ENCODE data around the gene FAXDC2.
"Not testable (repeated sequence)": the region's sequence is repeated elsewhere in the genome, so short reads cannot be mapped to it uniquely, and the experiment has no call there.

The FAXDC2 gene

DNA sequence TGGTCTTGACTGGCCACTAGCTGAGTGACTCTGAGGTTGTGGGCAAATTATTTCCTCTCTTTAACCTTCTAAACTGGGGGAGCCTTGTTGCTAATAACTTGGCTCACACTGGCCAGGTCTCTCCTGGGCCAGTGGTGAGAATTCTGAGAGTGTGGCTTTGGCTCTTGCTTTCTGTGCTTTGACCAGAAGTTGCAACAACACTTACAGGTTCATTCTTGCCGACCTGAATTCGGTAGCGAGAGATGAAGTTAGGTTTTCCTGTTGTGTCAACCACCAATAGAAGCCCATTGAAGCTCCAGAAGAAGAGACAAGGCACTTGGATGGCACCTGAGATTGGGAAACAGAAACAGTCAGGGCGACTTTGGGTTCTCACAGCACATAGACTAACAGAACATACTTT lies 19.8 kb downstream of the FAXDC2 start:
- DNase-seq (ENCODE audit: low read depth in 2 of 3, low spot score in 2 of 3) = no peak

- DNase-seq (ENCODE audit: low read depth in 2 of 3, low spot score in 2 of 3) = no peak
These were observed 20.2 kb downstream of the FAXDC2 start for GRCh38 chr5:154830219-154830595.

DNA sequence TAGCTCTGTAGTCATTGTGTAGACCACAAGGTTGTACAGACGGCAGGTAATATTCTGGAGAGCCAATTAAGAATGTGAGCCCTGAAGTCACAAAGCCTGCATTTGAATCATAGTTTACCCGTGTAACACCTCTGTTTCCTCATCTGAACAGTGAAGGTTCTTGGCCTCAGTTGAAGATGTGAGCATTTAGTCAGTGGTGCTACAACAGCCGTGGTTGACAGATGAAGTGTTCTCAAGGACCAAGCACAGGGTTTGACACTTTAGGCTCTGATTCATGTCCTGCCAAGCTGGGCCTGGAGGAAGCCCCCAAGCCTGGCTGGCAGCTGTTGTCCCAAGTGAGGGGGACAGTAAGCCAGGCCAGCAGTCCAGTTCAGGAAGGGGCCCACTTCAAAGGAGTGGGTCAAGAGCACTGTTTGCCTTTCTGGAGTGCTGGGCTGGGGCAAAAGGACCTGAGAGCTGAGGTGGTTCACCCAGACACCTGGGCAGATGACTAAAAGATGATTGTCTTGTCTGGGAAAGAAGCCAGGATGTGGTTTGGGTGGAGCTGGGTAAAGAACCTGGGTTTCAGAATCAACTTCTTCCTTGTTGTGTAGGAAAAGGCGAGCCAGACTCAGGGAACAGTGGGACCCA lies 20.7 kb downstream of the FAXDC2 start:
- DNase-seq (ENCODE audit: low read depth in 2 of 3, low spot score in 2 of 3) = no peak

- DNase-seq (ENCODE audit: low read depth in 2 of 3, low spot score in 2 of 3) = no peak
These were observed 21.2 kb downstream of the FAXDC2 start for GRCh38 chr5:154829181-154829588.

DNA sequence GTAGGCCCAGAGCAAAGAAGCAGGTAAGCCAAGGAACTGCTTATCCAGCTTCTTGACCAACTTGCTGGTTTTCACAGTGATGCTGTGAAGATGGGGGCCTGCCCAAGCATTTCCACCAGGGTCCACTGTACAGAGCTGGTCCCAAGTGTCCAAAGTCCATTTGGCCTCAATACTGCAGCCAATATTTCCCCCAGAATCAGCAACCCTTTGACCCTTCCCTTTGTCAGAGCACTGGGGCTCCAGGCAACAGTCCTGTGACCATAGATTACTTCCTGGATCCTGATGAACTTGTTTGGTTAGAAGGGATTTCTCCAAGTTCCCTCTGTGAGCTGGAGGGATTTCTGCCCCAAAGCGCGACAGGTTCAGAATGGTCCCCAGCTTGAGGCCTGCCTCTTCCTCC lies 26.3 kb downstream of the FAXDC2 start:
- no peak for DNase-seq (ENCODE audit: low read depth in 2 of 3, low spot score in 2 of 3)

DNA sequence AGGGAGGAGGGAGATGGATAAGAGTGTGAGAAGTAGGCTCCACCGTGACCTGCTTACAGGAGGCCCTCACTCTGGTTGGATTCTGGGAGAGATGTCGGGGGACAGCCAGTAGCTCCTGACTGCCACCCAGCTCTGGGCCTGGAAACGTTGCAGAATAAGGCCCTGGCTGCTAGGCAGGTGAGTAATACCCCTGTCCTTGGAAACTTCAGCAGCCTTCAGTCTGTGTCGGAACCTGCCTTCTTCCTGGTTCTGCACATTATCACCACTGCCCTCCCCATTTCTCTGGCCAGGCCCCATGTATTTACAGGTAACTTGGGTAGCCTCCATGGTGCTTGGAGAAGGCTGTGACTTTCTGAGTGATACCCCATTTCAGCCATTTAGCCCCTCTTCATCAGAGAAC lies 26.8 kb downstream of the FAXDC2 start:
- no peak for DNase-seq (ENCODE audit: low read depth in 2 of 3, low spot score in 2 of 3)

- not testable (repeated sequence) for DNase-seq (ENCODE audit: low read depth in 2 of 3, low spot score in 2 of 3)
These were observed 27.5 kb downstream of the FAXDC2 start for GRCh38 chr5:154822896-154823295.

DNA sequence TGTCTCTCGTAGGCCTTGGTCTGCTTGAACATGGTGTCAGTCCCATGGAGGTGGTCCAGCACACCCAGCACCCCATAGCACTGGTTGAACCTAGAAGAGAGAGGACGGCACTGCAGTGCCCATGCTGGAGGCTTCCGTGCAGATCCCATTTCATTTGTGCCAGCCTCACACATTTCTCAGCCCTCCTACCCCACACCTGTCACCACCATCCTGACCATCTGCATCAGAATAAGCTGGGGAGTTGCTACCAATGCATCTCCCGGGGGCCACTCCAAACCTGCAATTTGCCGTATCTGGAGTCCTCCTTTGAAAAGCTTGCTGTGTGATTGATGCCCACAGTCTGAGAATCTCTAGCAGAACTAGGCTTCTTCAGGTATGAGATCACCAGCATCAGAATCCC lies 30.0 kb downstream of the FAXDC2 start:
- no peak for DNase-seq (ENCODE audit: low read depth in 2 of 3, low spot score in 2 of 3)

GRCh38 chr5:154819546-154819945 lies 30.9 kb downstream of the FAXDC2 start:
- DNase-seq (ENCODE audit: low read depth in 2 of 3, low spot score in 2 of 3) = no peak

- no peak for DNase-seq (ENCODE audit: low read depth in 2 of 3, low spot score in 2 of 3)
These were observed 31.8 kb downstream of the FAXDC2 start for GRCh38 chr5:154818471-154819116.

DNA sequence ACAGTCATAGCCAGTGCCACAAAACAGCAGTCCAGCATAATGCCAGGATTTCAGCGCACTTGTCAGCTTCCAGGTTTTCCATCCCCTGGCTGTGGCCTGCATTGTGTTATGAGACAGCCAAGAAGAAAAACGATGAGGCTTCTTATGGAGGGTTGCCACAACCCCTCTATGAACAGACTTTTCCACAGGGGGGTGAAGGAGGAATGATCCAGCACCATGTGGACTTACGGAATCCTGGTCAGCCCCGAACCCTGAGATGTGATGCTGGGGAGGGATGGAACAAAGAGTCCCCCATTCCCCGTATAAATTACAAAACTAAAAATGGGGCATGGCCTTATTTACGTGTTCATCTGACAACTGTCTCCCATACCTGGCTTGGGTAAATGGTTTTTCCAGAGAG lies 32.6 kb downstream of the FAXDC2 start:
- no peak for DNase-seq (ENCODE audit: low read depth in 2 of 3, low spot score in 2 of 3)

DNA sequence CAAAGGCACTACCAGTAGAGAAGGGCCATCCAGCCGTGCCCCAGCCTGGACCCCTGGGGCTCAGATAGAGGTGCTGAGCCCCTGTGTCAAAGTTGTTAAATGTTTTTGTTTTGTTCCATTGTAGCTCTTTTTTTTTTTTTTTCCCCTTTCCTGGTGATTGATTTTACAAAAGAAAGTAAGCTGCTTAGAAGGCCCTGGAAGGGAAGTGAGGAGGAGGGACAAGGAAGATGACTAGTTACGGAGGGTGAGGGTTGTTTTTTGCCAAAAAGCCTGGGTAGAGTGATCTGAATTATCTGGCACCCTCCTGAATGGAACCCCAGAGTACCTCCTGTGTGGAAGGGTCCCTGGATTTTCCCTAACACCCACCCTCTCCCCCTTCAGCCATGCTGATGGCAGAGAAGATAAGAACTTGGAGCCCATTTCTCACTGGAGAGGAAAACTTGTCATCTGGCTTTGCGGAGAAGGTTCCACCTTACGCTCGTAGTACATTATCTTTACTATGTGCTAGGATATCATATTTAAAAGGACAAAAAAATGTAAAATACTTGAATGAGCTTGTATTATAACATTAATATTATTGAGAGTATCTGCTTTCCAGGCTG lies 33.4 kb downstream of the FAXDC2 start:
- no peak for DNase-seq (ENCODE audit: low read depth in 2 of 3, low spot score in 2 of 3)

DNA sequence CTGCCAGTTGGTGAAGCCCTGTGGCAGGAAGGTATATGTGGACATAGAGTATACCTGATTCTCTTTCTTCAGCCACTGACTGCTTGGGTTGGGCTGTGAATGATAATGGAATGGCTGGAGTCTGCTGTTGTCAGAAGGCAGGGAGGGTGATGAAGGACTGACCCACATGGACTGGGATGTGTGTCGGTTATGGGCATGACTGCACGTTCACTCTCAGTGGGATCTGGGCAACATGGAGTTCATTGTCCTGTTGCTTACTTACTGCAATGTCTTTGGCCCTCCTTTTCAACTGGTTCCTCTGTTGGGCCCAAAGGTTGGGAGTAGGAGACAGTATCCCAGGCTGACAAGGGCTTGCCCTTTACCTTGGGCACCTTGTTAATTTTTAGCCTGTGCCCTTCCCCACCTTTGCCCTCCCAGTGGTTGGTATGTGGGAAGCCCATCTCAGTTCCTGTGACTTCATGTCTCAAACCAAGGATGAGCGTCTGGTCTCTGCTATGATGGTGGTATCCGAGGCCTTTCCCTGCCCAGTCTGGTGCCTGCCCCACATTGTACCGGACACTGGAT lies 34.6 kb downstream of the FAXDC2 start:
- no peak for DNase-seq (ENCODE audit: low read depth in 2 of 3, low spot score in 2 of 3)

- no peak for DNase-seq (ENCODE audit: low read depth in 2 of 3, low spot score in 2 of 3)
These were observed 35.4 kb downstream of the FAXDC2 start for GRCh38 chr5:154815025-154815424.

DNA sequence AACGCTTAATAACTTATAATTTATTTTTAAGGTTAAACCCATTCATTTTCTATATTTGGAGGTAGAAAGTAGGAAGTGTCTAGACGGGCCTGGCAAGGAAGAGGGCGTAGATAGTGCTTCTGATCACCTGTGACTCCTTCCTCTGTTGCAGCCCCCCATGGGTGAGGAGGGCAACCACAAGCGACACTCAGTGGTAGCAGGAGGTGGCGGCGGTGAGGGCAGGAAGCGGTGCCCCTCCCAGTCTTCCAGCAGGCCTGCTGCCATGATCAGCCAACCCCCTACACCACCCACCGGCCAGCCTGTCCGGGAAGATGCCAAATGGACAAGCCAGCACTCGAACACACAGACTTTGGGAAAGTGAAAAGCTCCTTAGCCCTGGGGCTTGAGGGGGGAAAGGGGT lies 36.7 kb downstream of the FAXDC2 start:
- DNase-seq (ENCODE audit: low read depth in 2 of 3, low spot score in 2 of 3) = no peak

DNA sequence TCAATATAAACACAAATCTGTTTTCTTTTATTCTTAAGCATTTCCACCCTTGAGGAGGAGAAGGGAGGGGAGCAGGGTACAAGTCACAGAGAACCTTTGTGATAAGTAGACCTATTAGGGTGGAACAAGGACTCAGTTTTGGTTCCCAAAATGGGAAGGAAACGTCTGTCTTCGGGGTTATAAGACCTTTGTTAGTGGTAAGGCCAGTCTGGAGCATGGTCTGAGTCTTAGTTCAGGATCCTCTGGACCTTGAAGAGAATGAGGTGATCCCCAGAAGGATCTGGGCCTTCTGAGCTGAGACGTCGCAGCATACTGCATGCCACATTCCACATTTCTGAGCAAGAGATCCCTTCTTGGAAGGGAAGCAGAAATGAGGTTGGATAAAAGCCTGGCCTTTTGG lies 37.2 kb downstream of the FAXDC2 start:
- DNase-seq (ENCODE audit: low read depth in 2 of 3, low spot score in 2 of 3) = no peak

- peak in 1 of 3 experiments; percentile 11 for DNase-seq (ENCODE audit: low read depth in 2 of 3, low spot score in 2 of 3)
These were observed 38.5 kb downstream of the FAXDC2 start for GRCh38 chr5:154811653-154812465.

DNA sequence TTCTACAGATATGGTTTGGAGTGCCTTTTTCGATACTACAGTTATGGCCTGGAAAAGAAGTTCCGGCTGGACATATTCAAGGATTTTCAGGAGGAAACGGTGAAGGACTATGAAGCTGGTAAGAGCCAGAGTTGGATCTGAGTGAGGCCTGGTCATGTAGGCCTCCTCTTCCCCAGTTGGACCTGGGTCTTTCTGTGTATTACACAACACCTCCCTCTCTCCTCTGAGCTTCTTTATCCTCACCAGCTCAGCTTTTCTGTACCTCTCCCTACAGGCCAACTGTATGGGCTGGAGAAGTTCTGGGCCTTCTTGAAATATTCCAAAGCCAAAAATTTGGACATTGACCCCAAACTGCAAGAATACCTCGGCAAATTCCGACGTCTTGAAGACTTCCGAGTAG lies 39.2 kb downstream of the FAXDC2 start:
- no peak for DNase-seq (ENCODE audit: low read depth in 2 of 3, low spot score in 2 of 3)

DNA sequence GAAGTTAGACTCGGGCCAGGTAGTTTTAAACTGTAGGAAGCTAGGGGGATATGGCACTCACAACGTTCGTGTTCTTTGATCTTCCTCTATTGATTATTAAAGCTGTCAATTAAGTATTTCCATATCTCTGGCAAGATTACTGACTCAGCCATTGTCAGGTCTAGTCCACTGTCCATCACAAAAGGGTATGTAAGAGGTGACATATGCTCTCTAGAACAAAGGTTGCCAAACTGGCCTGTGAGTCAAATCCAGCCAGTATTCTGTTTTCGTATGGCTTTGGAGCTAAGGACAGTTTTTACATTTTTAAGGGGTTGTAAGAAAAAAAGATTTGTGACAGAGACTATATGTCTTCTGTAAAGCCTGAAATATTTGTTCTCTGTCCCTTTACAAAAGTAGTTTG lies 44.2 kb downstream of the FAXDC2 start:
- no peak for DNase-seq (ENCODE audit: low read depth in 2 of 3, low spot score in 2 of 3)

GRCh38 chr5:154802050-154802449 lies 48.4 kb downstream of the FAXDC2 start:
- no peak for DNase-seq (ENCODE audit: low read depth in 2 of 3, low spot score in 2 of 3)

- no peak for DNase-seq (ENCODE audit: low read depth in 2 of 3, low spot score in 2 of 3)
These were observed 49.3 kb downstream of the FAXDC2 start for GRCh38 chr5:154801083-154801482.

- no peak for DNase-seq (ENCODE audit: low read depth in 2 of 3, low spot score in 2 of 3)
These were observed 49.8 kb downstream of the FAXDC2 start for GRCh38 chr5:154800582-154800981.
